Uterus (tissue), 2 donors: ENCODE data around the gene YPEL5.

Source experiments
- POLR2A ChIP-seq, 2 donors: fragments of 450-650 bp; IDR thresholded peaks; one replicate each; pipeline ENCODE4 v1.6.1; 2016; ENCODE audit warnings: antibody characterized with exemption in 2 of 2, mild to moderate bottlenecking in 1 of 2, moderate library complexity in 1 of 2
- TF ChIP-seq, protein P1 (sequence below), 4 experiments: fragments of 200-600 bp in 2 of 4; fragments of 450-650 bp in 2 of 4; sonication (generic) in 2 of 4; IDR thresholded peaks; one replicate each; pipeline ENCODE4 v1.5.1; 2016 to 2019; ENCODE audit warnings: antibody characterized with exemption in 4 of 4, mild to moderate bottlenecking in 2 of 4, moderate library complexity in 1 of 4

DNA sequence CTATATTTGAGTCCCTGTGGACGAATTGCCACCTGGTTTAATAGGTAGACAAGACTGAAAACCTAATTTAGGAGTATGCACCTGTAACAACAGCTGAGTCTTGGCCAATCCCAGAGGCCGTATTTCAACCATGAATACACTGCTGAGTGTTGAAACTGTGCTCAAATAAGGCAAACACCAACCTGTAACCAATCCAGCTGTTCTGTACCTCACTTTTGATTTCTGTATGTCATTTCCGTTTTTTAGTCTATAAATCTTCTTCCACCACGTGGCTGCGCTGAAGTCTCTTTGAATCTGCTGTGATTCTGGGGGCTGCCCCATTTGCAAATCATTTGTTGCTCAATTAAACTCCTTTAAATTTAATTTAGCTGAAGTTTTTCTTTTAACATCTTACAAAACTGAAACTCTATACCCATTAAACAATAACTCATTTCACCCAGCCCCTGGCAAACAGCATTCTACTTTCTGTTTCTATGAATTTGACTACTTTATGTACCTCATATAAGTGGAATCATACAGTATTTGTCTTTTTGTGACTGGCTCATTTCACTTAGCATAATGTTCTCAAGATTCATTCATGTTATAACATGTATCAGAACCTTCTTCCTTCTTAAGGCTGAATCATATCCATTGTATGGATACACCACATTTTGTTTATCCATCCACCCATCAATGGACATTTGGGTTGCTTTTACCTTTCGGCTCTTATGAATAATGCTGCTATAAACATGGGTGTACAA lies 7.5 kb upstream of the YPEL5 start:
- TF ChIP-seq, protein P1, sequence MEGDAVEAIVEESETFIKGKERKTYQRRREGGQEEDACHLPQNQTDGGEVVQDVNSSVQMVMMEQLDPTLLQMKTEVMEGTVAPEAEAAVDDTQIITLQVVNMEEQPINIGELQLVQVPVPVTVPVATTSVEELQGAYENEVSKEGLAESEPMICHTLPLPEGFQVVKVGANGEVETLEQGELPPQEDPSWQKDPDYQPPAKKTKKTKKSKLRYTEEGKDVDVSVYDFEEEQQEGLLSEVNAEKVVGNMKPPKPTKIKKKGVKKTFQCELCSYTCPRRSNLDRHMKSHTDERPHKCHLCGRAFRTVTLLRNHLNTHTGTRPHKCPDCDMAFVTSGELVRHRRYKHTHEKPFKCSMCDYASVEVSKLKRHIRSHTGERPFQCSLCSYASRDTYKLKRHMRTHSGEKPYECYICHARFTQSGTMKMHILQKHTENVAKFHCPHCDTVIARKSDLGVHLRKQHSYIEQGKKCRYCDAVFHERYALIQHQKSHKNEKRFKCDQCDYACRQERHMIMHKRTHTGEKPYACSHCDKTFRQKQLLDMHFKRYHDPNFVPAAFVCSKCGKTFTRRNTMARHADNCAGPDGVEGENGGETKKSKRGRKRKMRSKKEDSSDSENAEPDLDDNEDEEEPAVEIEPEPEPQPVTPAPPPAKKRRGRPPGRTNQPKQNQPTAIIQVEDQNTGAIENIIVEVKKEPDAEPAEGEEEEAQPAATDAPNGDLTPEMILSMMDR (IDR thresholded peaks at IDR 0.05), result no peak
- TF ChIP-seq POLR2A (IDR thresholded peaks at IDR 0.05), result no peak
